AG04450 (cell line): ENCODE results near the gene ADAM10. TPM values are rescaled to one million over a fixed set of nuclear protein-coding genes. Genes with fewer than 3 reads are reported as not detected.

ENCODE experiments used
- CTCF ChIA-PET: fragments of 300-600, 350-600 bp; formaldehyde crosslinking; extraction: SDS; loops from one replicate; lab custom pipeline; 2022; ENCODE audit warnings: antibody characterized with exemption, inconsistent platforms; lab: Charles Lee
- POLR2A ChIA-PET: fragments of 350-600 bp; formaldehyde crosslinking; extraction: SDS; loops from one replicate; lab custom pipeline; 2021; ENCODE audit warnings: antibody characterized with exemption, inconsistent platforms; lab: Yijun Ruan, JAX
- DNase-seq: peaks from one replicate; pipeline ENCODE4 v3.0.0-alpha.2; 2011; ENCODE audit warnings: low read depth, low spot score
- H3K27ac ChIP-seq: one replicate; pipeline ENCODE4 v1.5.1; 2012; ENCODE audit warnings: low read depth, low read length, control low read depth
- H3K27me3 ChIP-seq: one replicate; pipeline ENCODE4 v1.6.0; 2012; ENCODE audit warnings: low read length; ENCODE audit not compliant: control insufficient read depth, insufficient read depth
- H3K4me3 ChIP-seq: 2 replicates; pipeline ENCODE4 v1.5.1; 2011; ENCODE audit warnings: mild to moderate bottlenecking, low read depth, low read length, control low read depth
- H3K9me3 ChIP-seq: 2 replicates; pipeline ENCODE4 v1.5.1; 2012; ENCODE audit warnings: low read length; ENCODE audit not compliant: control insufficient read depth, insufficient read depth
- polyA plus RNA-seq: library from polyadenylated mRNA; depleted of rRNA; stranded (reverse); fragments of >200 nt; gene quantifications from 2 replicates; pipeline ENCODE4 v1.2.3, GENCODE V29; 2011
- TF ChIP-seq, protein P1 (sequence below): IDR thresholded peaks from 2 replicates; pipeline ENCODE4 v1.5.1; 2011; ENCODE audit warnings: low read depth, low read length, control low read depth, inconsistent platforms

Gene ADAM10
- polyA plus RNA-seq, 1 experiment: 220 TPM

DNA sequence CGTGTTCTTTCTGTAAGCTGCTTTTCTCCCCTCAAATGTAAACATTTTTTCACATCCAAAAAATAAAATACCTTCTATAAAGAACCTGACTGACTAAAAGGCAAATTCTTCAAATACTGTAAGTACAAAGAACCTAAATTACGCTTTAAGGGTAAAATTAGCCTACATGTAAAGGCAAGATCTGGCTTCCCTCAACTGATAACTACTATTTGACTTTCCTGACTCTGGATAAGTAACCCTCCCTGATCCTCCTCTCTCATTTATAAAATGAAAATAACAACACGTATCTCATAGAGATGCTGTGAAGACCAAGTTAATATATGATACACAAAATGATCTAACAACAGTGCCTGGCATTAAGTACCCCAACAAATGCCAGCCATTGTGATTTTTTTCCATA, 12.2 kb downstream of the ADAM10 start:
- TF ChIP-seq, protein P1, sequence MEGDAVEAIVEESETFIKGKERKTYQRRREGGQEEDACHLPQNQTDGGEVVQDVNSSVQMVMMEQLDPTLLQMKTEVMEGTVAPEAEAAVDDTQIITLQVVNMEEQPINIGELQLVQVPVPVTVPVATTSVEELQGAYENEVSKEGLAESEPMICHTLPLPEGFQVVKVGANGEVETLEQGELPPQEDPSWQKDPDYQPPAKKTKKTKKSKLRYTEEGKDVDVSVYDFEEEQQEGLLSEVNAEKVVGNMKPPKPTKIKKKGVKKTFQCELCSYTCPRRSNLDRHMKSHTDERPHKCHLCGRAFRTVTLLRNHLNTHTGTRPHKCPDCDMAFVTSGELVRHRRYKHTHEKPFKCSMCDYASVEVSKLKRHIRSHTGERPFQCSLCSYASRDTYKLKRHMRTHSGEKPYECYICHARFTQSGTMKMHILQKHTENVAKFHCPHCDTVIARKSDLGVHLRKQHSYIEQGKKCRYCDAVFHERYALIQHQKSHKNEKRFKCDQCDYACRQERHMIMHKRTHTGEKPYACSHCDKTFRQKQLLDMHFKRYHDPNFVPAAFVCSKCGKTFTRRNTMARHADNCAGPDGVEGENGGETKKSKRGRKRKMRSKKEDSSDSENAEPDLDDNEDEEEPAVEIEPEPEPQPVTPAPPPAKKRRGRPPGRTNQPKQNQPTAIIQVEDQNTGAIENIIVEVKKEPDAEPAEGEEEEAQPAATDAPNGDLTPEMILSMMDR: no peak
- no peak for DNase-seq
- H3K4me3 ChIP-seq: no peak overlapping the region
- no peaks in the 10 kb centered on the region for H3K27me3 ChIP-seq
- no peak overlapping the region for H3K27ac ChIP-seq
- ChIA-PET CTCF (interaction anchor here (1.3 kb wide), 1 partner anchor 509 kb away, joined by 3 read pairs; no protein-coding TSS in a partner anchor), POLR2A (interaction anchor here (0.7 kb wide), 1 partner anchor 68 kb away, joined by 3 read pairs; no protein-coding TSS in a partner anchor)
- H3K9me3 ChIP-seq: no peaks in the 10 kb centered on the region

DNA sequence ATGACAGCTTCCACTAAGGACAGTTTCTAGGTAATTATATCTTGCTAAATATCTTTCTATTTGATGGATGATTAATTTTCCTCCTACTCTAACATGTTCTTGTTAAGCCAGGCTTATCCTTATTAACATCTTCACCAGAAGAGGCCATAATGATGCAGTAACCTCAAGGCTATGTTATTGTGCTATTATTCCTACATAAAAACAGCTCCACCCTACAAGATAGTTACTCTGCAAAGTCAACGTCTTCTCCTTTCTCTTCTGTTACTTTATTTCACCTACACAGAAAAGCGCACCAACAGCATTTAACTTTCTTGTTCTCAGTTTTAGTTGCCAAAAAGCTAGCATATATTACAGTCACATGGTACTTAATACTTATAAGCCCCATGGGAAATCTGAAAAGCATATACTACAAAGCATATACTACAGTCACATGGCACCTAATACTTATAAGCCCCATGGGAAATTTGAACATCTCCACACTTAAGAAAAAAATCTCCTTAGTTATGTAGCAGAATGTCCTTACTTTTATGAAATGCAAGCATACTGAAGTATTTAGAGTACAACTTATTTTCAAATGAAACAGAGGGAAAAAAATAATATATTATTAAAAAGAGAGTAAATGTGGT, 13.4 kb downstream of the ADAM10 start:
- H3K9me3 ChIP-seq: no peaks in the 10 kb centered on the region
- no peak overlapping the region for H3K27ac ChIP-seq
- POLR2A ChIA-PET: no interaction called here
- no peak for DNase-seq
- TF ChIP-seq, protein P1: no peak
- CTCF ChIA-PET: interaction anchor here (0.6 kb wide), 1 partner anchor 466 kb away, joined by 3 read pairs; no protein-coding TSS in a partner anchor
- H3K4me3 ChIP-seq: no peak overlapping the region
- H3K27me3 ChIP-seq: no peaks in the 10 kb centered on the region

DNA sequence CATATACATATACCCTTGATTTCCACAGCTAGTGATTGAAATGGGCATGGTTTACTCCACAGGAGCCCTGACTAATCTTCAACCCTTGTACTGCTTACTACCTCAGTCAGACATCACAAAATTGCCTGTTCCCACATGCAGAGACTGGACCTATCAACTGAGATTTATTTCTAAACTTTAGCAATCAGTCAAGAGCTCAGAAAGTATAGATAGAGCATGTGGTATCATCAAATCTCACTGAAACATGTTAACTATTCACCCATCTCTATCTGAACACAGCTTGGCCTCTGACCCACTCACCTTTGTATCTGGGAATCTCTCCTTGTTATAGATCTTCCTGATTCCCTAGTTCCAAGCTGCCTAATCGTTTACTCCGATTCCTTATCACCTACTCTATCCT, 14.6 kb downstream of the ADAM10 start:
- ChIA-PET CTCF (no interaction called here), POLR2A (no interaction called here)
- no peak overlapping the region for H3K27ac ChIP-seq
- H3K4me3 ChIP-seq: no peak overlapping the region
- TF ChIP-seq, protein P1: no peak
- H3K27me3 ChIP-seq: no peaks in the 10 kb centered on the region
- no peaks in the 10 kb centered on the region for H3K9me3 ChIP-seq
- no peak for DNase-seq

DNA sequence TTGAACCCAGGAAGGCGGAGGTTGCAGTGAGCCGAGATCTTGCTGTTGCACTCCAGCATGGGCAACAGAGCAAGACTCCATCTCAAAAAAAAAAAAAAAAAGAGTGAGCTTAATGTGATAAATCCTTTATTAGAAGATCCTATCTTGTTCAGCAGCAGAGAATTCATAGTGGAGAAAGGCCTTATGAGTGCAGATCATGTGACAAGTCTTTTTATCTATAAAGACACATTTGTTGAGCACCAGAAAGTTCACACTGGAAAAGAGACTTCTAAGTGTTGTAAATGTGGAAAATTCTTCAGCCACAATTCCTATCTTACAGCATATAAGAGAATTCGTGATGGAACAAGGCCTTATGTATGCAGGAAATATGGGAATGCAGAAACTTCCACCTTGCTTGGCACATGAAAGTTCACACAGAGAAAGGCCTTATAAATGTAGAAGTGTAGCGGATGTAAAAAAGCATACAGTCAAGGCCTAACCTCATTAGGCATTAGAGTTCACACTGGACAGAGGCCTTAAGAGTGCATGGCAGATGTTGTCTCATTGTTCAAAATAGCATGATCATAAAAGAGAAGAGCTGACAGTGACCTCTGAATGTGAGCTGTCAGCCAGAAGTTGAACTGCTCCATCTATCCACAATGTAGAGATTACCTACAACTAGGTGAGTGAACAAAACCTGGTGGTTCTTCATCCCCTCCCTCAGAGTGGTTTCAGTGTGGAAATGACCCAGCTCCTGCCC, 16.7 kb downstream of the ADAM10 start:
- ChIA-PET POLR2A (interaction anchor here (1.4 to 1.9 kb wide), 2 partner anchors 10 to 16 kb away, joined by 3 to 7 read pairs; partner anchors contain the start of gene ADAM10), CTCF (no interaction called here)
- DNase-seq: no peak
- no peaks in the 10 kb centered on the region for H3K9me3 ChIP-seq
- no peak overlapping the region for H3K27ac ChIP-seq
- no peak overlapping the region for H3K4me3 ChIP-seq
- TF ChIP-seq, protein P1: no peak
- H3K27me3 ChIP-seq: no peaks in the 10 kb centered on the region
